Measurements from ENCODE around the gene METTL16.

GRCh38 chr17:2440930-2441329 is 70.8 kb downstream of the METTL16 start:
- TF ChIP-seq POLR2A (IDR thresholded peaks at IDR 0.05; ENCODE audit: low read depth, low read length) (no peak), TAF1 (IDR thresholded peaks at IDR 0.05; ENCODE audit: borderline replicate concordance, low read depth, low read length) (no peak)

Data from GM12892 (cell line).